ENCODE results near the gene TOX2. TPM values are rescaled to one million over a fixed set of nuclear protein-coding genes. Genes with fewer than 3 reads are reported as not detected.

Gene TOX2
- total RNA-seq, 1 experiment from 2014 or later: 1.8 TPM

GRCh38 chr20:43940518-43941225 lies 26.0 kb downstream of the TOX2 start:
- Histone ChIP-seq H3K27me3 (ENCODE audit: low read length) (no peaks in the 10 kb centered on the region), H3K79me2 (ENCODE audit: low read length) (no peaks in the 10 kb centered on the region), H3K9me2 (replicated peaks; ENCODE audit: low read length) (no peaks in the 10 kb centered on the region), H3F3A (ENCODE audit: low read length, unreplicated experiment) (peaks cover 7% of the 10 kb centered on the region), H4K20me1 (ENCODE audit: low read length) (no peaks in the 10 kb centered on the region), H3K36me3 (ENCODE audit: low read depth, low read length) (no peaks in the 10 kb centered on the region), H3K27ac (ENCODE audit: low read length) (peak overlapping the region; percentile 91), H3K4me2 (ENCODE audit: low read length) (peak overlapping the region; percentile 78; the same call in 1 of the 2 replicates), H3K4me3 (ENCODE audit: low read length) (no peak overlapping the region), H3K9me3 (ENCODE audit: low read length) (no peaks in the 10 kb centered on the region), H3K9ac (ENCODE audit: low read length) (no peak overlapping the region; the same call in 1 of the 2 replicates), H2AFZ (ENCODE audit: low read length) (no peak overlapping the region), H3K4me1 (ENCODE audit: insufficient read depth, low read length) (peaks cover 57% of the 10 kb centered on the region)
- no peak for TF ChIP-seq EZH2 (IDR thresholded peaks at IDR 0.05; ENCODE audit: low read length, unreplicated experiment)
- TF ChIP-seq CTCF (conservative IDR thresholded peaks at IDR 0.05; ENCODE audit: low read depth, low read length): no peak
- no peak for TF ChIP-seq EZH2phosphoT487 (IDR thresholded peaks at IDR 0.05; ENCODE audit: borderline replicate concordance, low read length)
- ChIA-PET POLR2A (ENCODE audit: unreplicated experiment) (no interaction called here), CTCF (no interaction called here)
- BruUV-seq (replicated peaks): no TSS peak
- DNase-seq (no peak), ATAC-seq (no peak)
- intact Hi-C loops (cut with micrococcal nuclease): loop anchor here (5.0 to 10.0 kb wide), 2 partner anchors 142 to 186 kb away; no protein-coding TSS in a partner anchor

- Histone ChIP-seq H3K9ac (ENCODE audit: low read length) (peak overlapping the region; percentile 2; the same call in 1 of the 2 replicates), H3K4me1 (ENCODE audit: insufficient read depth, low read length) (peaks cover 57% of the 10 kb centered on the region), H3K9me3 (ENCODE audit: low read length) (no peaks in the 10 kb centered on the region), H3K36me3 (ENCODE audit: low read depth, low read length) (no peaks in the 10 kb centered on the region), H3K9me2 (replicated peaks; ENCODE audit: low read length) (no peaks in the 10 kb centered on the region), H3K4me2 (ENCODE audit: low read length) (peak overlapping the region; percentile 58), H3F3A (ENCODE audit: low read length, unreplicated experiment) (peaks cover 7% of the 10 kb centered on the region), H3K79me2 (ENCODE audit: low read length) (no peaks in the 10 kb centered on the region), H2AFZ (ENCODE audit: low read length) (no peak overlapping the region), H3K27me3 (ENCODE audit: low read length) (no peaks in the 10 kb centered on the region), H3K27ac (ENCODE audit: low read length) (peak overlapping the region; percentile 60), H3K4me3 (ENCODE audit: low read length) (no peak overlapping the region), H4K20me1 (ENCODE audit: low read length) (no peaks in the 10 kb centered on the region)
- CTCF ChIA-PET: no interaction called here
- DNase-seq (peak; percentile 95), ATAC-seq (peak; percentile 82)
- POLR2A ChIA-PET (ENCODE audit: unreplicated experiment): no interaction called here
- BruUV-seq (replicated peaks): TSS peak; percentile 66
- intact Hi-C loops (cut with micrococcal nuclease): loop anchor here (2.0 to 10.0 kb wide), 3 partner anchors 77 to 187 kb away; no protein-coding TSS in a partner anchor
- no peak for TF ChIP-seq CTCF (conservative IDR thresholded peaks at IDR 0.05; ENCODE audit: low read depth, low read length)
- TF ChIP-seq EZH2 (IDR thresholded peaks at IDR 0.05; ENCODE audit: low read length, unreplicated experiment): no peak
- TF ChIP-seq EZH2phosphoT487 (IDR thresholded peaks at IDR 0.05; ENCODE audit: borderline replicate concordance, low read length): no peak
Measured at GRCh38 chr20:43941476-43942200, 27.0 kb downstream of the TOX2 start.

Data from PC-3 (cell line).